ENCODE measurements around the gene IRF8.

Gene IRF8

GRCh38 chr16:85909932-85910853, 11.2 kb downstream of the IRF8 start:
- H3K27me3 ChIP-seq (ENCODE audit: low read depth, low read length) = no peaks in the 10 kb centered on the region
- H3K27ac ChIP-seq (ENCODE audit: low read length) = peak overlapping the region; percentile 42
- H3K4me1 ChIP-seq (ENCODE audit: control insufficient read depth in 1 of 2, insufficient read depth in 2 of 2, low read length in 2 of 2) = peaks cover 3 to 16% of the 10 kb centered on the region in 2 donors
- no peak overlapping the region for H3K4me3 ChIP-seq (ENCODE audit: low read depth in 1 of 2, low read length in 2 of 2)
- H3K9me3 ChIP-seq (ENCODE audit: control insufficient read depth in 1 of 2, low read length in 2 of 2) = no peaks in the 10 kb centered on the region
- peaks cover 0 to 7% of the 10 kb centered on the region in 2 donors for H3K36me3 ChIP-seq (ENCODE audit: control insufficient read depth in 1 of 2, insufficient read depth in 2 of 2, low read length in 2 of 2)

- no peaks in the 10 kb centered on the region for H3K27me3 ChIP-seq (ENCODE audit: low read depth, low read length)
- H3K4me1 ChIP-seq (ENCODE audit: control insufficient read depth in 1 of 2, insufficient read depth in 2 of 2, low read length in 2 of 2) = peaks cover 3 to 16% of the 10 kb centered on the region in 2 donors
- peaks cover 0 to 7% of the 10 kb centered on the region in 2 donors for H3K36me3 ChIP-seq (ENCODE audit: control insufficient read depth in 1 of 2, insufficient read depth in 2 of 2, low read length in 2 of 2)
- H3K4me3 ChIP-seq (ENCODE audit: low read depth in 1 of 2, low read length in 2 of 2) = no peak overlapping the region
- H3K27ac ChIP-seq (ENCODE audit: low read length) = no peak overlapping the region
- H3K9me3 ChIP-seq (ENCODE audit: control insufficient read depth in 1 of 2, low read length in 2 of 2) = no peaks in the 10 kb centered on the region
These were observed 11.9 kb downstream of the IRF8 start for GRCh38 chr16:85910854-85911247.

- peaks cover 0 to 7% of the 10 kb centered on the region in 2 donors for H3K36me3 ChIP-seq (ENCODE audit: control insufficient read depth in 1 of 2, insufficient read depth in 2 of 2, low read length in 2 of 2)
- H3K27me3 ChIP-seq (ENCODE audit: low read depth, low read length) = no peaks in the 10 kb centered on the region
- H3K27ac ChIP-seq (ENCODE audit: low read length) = no peak overlapping the region
- H3K9me3 ChIP-seq (ENCODE audit: control insufficient read depth in 1 of 2, low read length in 2 of 2) = no peaks in the 10 kb centered on the region
- H3K4me3 ChIP-seq (ENCODE audit: low read depth in 1 of 2, low read length in 2 of 2) = no peak overlapping the region
- H3K4me1 ChIP-seq (ENCODE audit: control insufficient read depth in 1 of 2, insufficient read depth in 2 of 2, low read length in 2 of 2) = peaks cover 3 to 16% of the 10 kb centered on the region in 2 donors
These were observed 12.4 kb downstream of the IRF8 start for GRCh38 chr16:85911251-85911930.

- peaks cover 3 to 16% of the 10 kb centered on the region in 2 donors for H3K4me1 ChIP-seq (ENCODE audit: control insufficient read depth in 1 of 2, insufficient read depth in 2 of 2, low read length in 2 of 2)
- no peaks in the 10 kb centered on the region for H3K27me3 ChIP-seq (ENCODE audit: low read depth, low read length)
- no peaks in the 10 kb centered on the region for H3K9me3 ChIP-seq (ENCODE audit: control insufficient read depth in 1 of 2, low read length in 2 of 2)
- peaks cover 0 to 7% of the 10 kb centered on the region in 2 donors for H3K36me3 ChIP-seq (ENCODE audit: control insufficient read depth in 1 of 2, insufficient read depth in 2 of 2, low read length in 2 of 2)
- H3K4me3 ChIP-seq (ENCODE audit: low read depth in 1 of 2, low read length in 2 of 2) = no peak overlapping the region
- H3K27ac ChIP-seq (ENCODE audit: low read length) = no peak overlapping the region
These were observed 13.4 kb downstream of the IRF8 start for GRCh38 chr16:85912211-85912974.

- Histone ChIP-seq H3K27me3 (ENCODE audit: low read depth, low read length) (no peaks in the 10 kb centered on the region), H3K9me3 (ENCODE audit: control insufficient read depth in 1 of 2, low read length in 2 of 2) (no peaks in the 10 kb centered on the region), H3K4me1 (ENCODE audit: control insufficient read depth in 1 of 2, insufficient read depth in 2 of 2, low read length in 2 of 2) (peaks cover 3 to 16% of the 10 kb centered on the region in 2 donors), H3K4me3 (ENCODE audit: low read depth in 1 of 2, low read length in 2 of 2) (no peak overlapping the region), H3K36me3 (ENCODE audit: control insufficient read depth in 1 of 2, insufficient read depth in 2 of 2, low read length in 2 of 2) (peaks cover 0 to 7% of the 10 kb centered on the region in 2 donors), H3K27ac (ENCODE audit: low read length) (no peak overlapping the region)
These were observed 14.2 kb downstream of the IRF8 start for GRCh38 chr16:85913141-85913601.

- H3K27me3 ChIP-seq (ENCODE audit: low read depth, low read length) = no peaks in the 10 kb centered on the region
- H3K4me3 ChIP-seq (ENCODE audit: low read depth in 1 of 2, low read length in 2 of 2) = no peak overlapping the region
- no peak overlapping the region for H3K27ac ChIP-seq (ENCODE audit: low read length)
- peaks cover 3 to 16% of the 10 kb centered on the region in 2 donors for H3K4me1 ChIP-seq (ENCODE audit: control insufficient read depth in 1 of 2, insufficient read depth in 2 of 2, low read length in 2 of 2)
- no peaks in the 10 kb centered on the region for H3K9me3 ChIP-seq (ENCODE audit: control insufficient read depth in 1 of 2, low read length in 2 of 2)
- peaks cover 0 to 7% of the 10 kb centered on the region in 2 donors for H3K36me3 ChIP-seq (ENCODE audit: control insufficient read depth in 1 of 2, insufficient read depth in 2 of 2, low read length in 2 of 2)
These were observed 14.9 kb downstream of the IRF8 start for GRCh38 chr16:85913688-85914422.

- Histone ChIP-seq H3K9me3 (ENCODE audit: control insufficient read depth in 1 of 2, low read length in 2 of 2) (no peaks in the 10 kb centered on the region), H3K27ac (ENCODE audit: low read length) (no peak overlapping the region), H3K4me3 (ENCODE audit: low read depth in 1 of 2, low read length in 2 of 2) (no peak overlapping the region), H3K4me1 (ENCODE audit: control insufficient read depth in 1 of 2, insufficient read depth in 2 of 2, low read length in 2 of 2) (peaks cover 3 to 16% of the 10 kb centered on the region in 2 donors), H3K36me3 (ENCODE audit: control insufficient read depth in 1 of 2, insufficient read depth in 2 of 2, low read length in 2 of 2) (peaks cover under 1 to 2% of the 10 kb centered on the region in 2 donors), H3K27me3 (ENCODE audit: low read depth, low read length) (no peaks in the 10 kb centered on the region)
These were observed 15.4 kb downstream of the IRF8 start for GRCh38 chr16:85914423-85914794.

- Histone ChIP-seq H3K9me3 (ENCODE audit: control insufficient read depth in 1 of 2, low read length in 2 of 2) (no peaks in the 10 kb centered on the region), H3K4me1 (ENCODE audit: control insufficient read depth in 1 of 2, insufficient read depth in 2 of 2, low read length in 2 of 2) (peaks cover 2 to 16% of the 10 kb centered on the region in 2 donors), H3K27ac (ENCODE audit: low read length) (no peak overlapping the region), H3K27me3 (ENCODE audit: low read depth, low read length) (no peaks in the 10 kb centered on the region), H3K4me3 (ENCODE audit: low read depth in 1 of 2, low read length in 2 of 2) (no peak overlapping the region), H3K36me3 (ENCODE audit: control insufficient read depth in 1 of 2, insufficient read depth in 2 of 2, low read length in 2 of 2) (peaks cover 0 to 5% of the 10 kb centered on the region in 2 donors)
These were observed 16.3 kb downstream of the IRF8 start for GRCh38 chr16:85915125-85915845.

- H3K4me3 ChIP-seq (ENCODE audit: low read depth in 1 of 2, low read length in 2 of 2) = peak overlapping the region in 1 of 2 donors; percentile 24
- H3K4me1 ChIP-seq (ENCODE audit: control insufficient read depth in 1 of 2, insufficient read depth in 2 of 2, low read length in 2 of 2) = peaks cover 0 to 16% of the 10 kb centered on the region in 2 donors
- H3K27ac ChIP-seq (ENCODE audit: low read length) = no peak overlapping the region
- no peaks in the 10 kb centered on the region for H3K9me3 ChIP-seq (ENCODE audit: control insufficient read depth in 1 of 2, low read length in 2 of 2)
- H3K36me3 ChIP-seq (ENCODE audit: control insufficient read depth in 1 of 2, insufficient read depth in 2 of 2, low read length in 2 of 2) = peaks cover 0 to 5% of the 10 kb centered on the region in 2 donors
- H3K27me3 ChIP-seq (ENCODE audit: low read depth, low read length) = no peaks in the 10 kb centered on the region
These were observed 17.4 kb downstream of the IRF8 start for GRCh38 chr16:85916141-85916890.
